ENCODE data around the gene RAB6A. TPM values are rescaled to one million over a fixed set of nuclear protein-coding genes. Genes with fewer than 3 reads are reported as not detected.
"Not testable (repeated sequence)": the region's sequence is repeated elsewhere in the genome, so short reads cannot be mapped to it uniquely, and the experiment has no call there.

RAB6A gene
- total and polyA plus RNA-seq, 7 donors, result 49.4 to 117 (median 86.9) TPM

DNA sequence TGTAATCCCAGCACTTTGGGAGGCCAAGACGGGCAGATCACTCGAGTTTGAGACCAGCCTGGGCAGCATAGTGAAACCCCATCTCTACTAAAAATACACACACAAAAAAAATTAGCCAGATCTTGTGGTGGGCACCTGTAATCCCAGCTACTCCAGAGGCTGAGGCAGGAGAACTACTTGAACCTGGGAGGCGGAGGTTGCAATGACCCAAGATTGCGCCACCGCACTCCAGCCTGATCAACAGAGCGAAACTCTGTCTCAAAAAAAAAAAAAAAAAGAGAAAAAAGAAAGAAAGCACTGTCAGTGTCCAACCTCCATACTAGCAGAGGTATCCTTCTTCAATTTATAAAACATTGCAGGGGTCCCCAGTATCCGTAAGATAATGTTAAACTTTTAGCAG is 17.8 kb downstream of the RAB6A start:
- no peaks in the 10 kb centered on the region for H3K36me3 ChIP-seq (ENCODE audit: insufficient read depth in 1 of 2, low read depth in 1 of 2)
- no peak overlapping the region for H3K27ac ChIP-seq
- H3K4me1 ChIP-seq, result peaks cover 18% of the 10 kb centered on the region
- DNase-seq, result no peak
- no peaks in the 10 kb centered on the region for H3K27me3 ChIP-seq (ENCODE audit: insufficient read depth in 3 of 3, low read length in 2 of 3)
- no peak for ATAC-seq
- intact Hi-C loops (cut with DNase I), result no loop called here
- 85 to 97% (median 88%) methylated on average over 7 of the region's 7 CpGs for WGBS, 3 donors
- no peak overlapping the region for H3K4me3 ChIP-seq
- TF ChIP-seq CTCF (IDR thresholded peaks at IDR 0.05), result no peak
- H3K9me3 ChIP-seq, result no peaks in the 10 kb centered on the region

- H3K27me3 ChIP-seq (ENCODE audit: insufficient read depth in 3 of 3, low read length in 2 of 3); H3K9me3 ChIP-seq; H3K36me3 ChIP-seq (ENCODE audit: insufficient read depth in 1 of 2, low read depth in 1 of 2); intact Hi-C loops (cut with DNase I); H3K27ac ChIP-seq; H3K4me3 ChIP-seq; DNase-seq; ATAC-seq: not testable (repeated sequence)
- H3K4me1 ChIP-seq, result peaks cover 15% of the 10 kb centered on the region
- 60 to 72% (median 63%) methylated on average over 7 of the region's 7 CpGs for WGBS, 3 donors
Measured at GRCh38 chr11:73735959-73736358, 24.9 kb downstream of the RAB6A start.

DNA sequence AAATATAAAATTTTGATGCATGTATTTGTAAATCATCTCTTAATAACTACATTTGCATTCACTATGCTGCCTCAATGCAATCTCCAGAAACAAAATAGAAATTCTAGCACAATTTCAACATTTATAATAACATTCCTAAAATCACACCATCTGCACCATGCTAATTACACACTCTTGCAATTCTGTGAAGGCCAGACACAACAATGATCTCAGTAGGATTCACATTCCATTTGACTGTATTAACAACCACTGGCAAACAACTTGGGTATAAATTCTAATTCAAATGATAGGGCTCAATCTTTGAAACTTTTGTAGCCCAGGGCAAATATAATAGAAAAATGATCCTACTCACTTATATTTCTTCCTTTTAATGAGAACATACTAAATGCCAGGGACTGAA is 25.9 kb downstream of the RAB6A start:
- intact Hi-C loops (cut with DNase I), result no loop called here
- Histone ChIP-seq H3K4me1 (peaks cover 7% of the 10 kb centered on the region), H3K9me3 (no peaks in the 10 kb centered on the region), H3K36me3 (ENCODE audit: insufficient read depth in 1 of 2, low read depth in 1 of 2) (peaks cover 0 to 3% of the 10 kb centered on the region in 2 donors), H3K27me3 (ENCODE audit: insufficient read depth in 3 of 3, low read length in 2 of 3) (no peaks in the 10 kb centered on the region), H3K27ac (no peak overlapping the region), H3K4me3 (no peak overlapping the region)
- ATAC-seq (no peak), DNase-seq (no peak)
- TF ChIP-seq CTCF (IDR thresholded peaks at IDR 0.05), result no peak

- H3K27me3 ChIP-seq (ENCODE audit: insufficient read depth in 3 of 3, low read length in 2 of 3); H3K4me3 ChIP-seq; H3K9me3 ChIP-seq; ATAC-seq; H3K4me1 ChIP-seq; H3K27ac ChIP-seq; DNase-seq; intact Hi-C loops (cut with DNase I); H3K36me3 ChIP-seq (ENCODE audit: insufficient read depth in 1 of 2, low read depth in 1 of 2): not testable (repeated sequence)
- 90 to 99% (median 98%) methylated on average over 8 of the region's 8 CpGs for WGBS, 3 donors
Measured at GRCh38 chr11:73734011-73734410, 26.9 kb downstream of the RAB6A start.

DNA sequence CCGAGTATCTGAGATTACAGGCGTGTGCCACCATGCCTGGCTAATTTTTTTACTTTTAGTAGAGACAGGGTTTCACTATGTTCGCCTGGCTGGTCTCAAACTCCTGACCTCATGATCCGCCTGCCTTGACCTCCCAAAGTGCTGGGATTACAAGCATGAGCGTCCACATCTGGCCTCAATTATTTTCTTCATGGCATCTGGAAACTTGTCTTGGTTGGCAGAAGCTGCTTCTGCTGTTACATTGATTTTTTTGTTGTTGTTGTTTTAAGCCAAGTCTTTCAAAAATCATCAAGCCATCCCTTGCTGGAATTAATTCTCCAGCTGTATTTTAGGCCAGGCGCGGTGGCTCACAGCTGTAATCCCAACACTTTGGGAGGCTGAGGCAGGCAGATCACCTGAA is 27.9 kb downstream of the RAB6A start:
- WGBS, 3 donors, result 84 to 94% (median 94%) methylated on average over 7 of the region's 7 CpGs

GRCh38 chr11:73729594-73730206 is 31.2 kb downstream of the RAB6A start:
- Histone ChIP-seq H3K9me3 (no peaks in the 10 kb centered on the region), H3K4me1 (no peaks in the 10 kb centered on the region), H3K27me3 (ENCODE audit: insufficient read depth in 3 of 3, low read length in 2 of 3) (no peaks in the 10 kb centered on the region), H3K4me3 (no peak overlapping the region), H3K36me3 (ENCODE audit: insufficient read depth in 1 of 2, low read depth in 1 of 2) (no peaks in the 10 kb centered on the region), H3K27ac (no peak overlapping the region)
- intact Hi-C loops (cut with DNase I), result loop anchor here in 1 of 2 donors (2.0 kb wide), 1 partner anchor 39 kb away; no protein-coding TSS in a partner anchor
- ATAC-seq, result no peak
- peak; percentile 28 for TF ChIP-seq CTCF (IDR thresholded peaks at IDR 0.05)
- 94 to 95% (median 95%) methylated on average over 3 of the region's 3 CpGs for WGBS, 3 donors
- DNase-seq, result no peak

More for the DNA sequence above, 27.9 kb downstream of the RAB6A start:
- ATAC-seq; H3K4me3 ChIP-seq; DNase-seq; intact Hi-C loops (cut with DNase I); H3K9me3 ChIP-seq; H3K36me3 ChIP-seq (ENCODE audit: insufficient read depth in 1 of 2, low read depth in 1 of 2); H3K27ac ChIP-seq; H3K4me1 ChIP-seq; H3K27me3 ChIP-seq (ENCODE audit: insufficient read depth in 3 of 3, low read length in 2 of 3): not testable (repeated sequence)
